Myocyte (in vitro differentiated cells): ENCODE results near the gene SERTAD2. TPM values are rescaled to one million over a fixed set of nuclear protein-coding genes. Genes with fewer than 3 reads are reported as not detected.
A peak's percentile ranks its signal among the peaks of the same experiment; 100 is the strongest.

Experiments used
- DNase-seq: peaks from one replicate; pipeline ENCODE4 v3.0.0-alpha.2; 2012; ENCODE audit warnings: low read depth
- total RNA-seq: library from RNA; depleted of rRNA; stranded (reverse); fragments of >200 nt; gene quantifications from 2 replicates; pipeline ENCODE4 v1.2.3, GENCODE V29; 2014

Gene SERTAD2
- total RNA-seq, 1 donor from 2014 or later: 24.9 TPM

- no peak for DNase-seq
Observed at GRCh38 chr2:64629875-64630274, 23.8 kb downstream of the SERTAD2 start.

GRCh38 chr2:64629329-64629781 lies 24.4 kb downstream of the SERTAD2 start:
- DNase-seq: no peak

- DNase-seq: no peak
Observed at GRCh38 chr2:64627860-64628841, 25.6 kb downstream of the SERTAD2 start.

GRCh38 chr2:64626963-64627760 lies 26.6 kb downstream of the SERTAD2 start:
- DNase-seq: peak; percentile 74

GRCh38 chr2:64626146-64626809 lies 27.4 kb downstream of the SERTAD2 start:
- no peak for DNase-seq

- no peak for DNase-seq
Observed at GRCh38 chr2:64625299-64626145, 28.2 kb downstream of the SERTAD2 start.

- no peak for DNase-seq
Observed at GRCh38 chr2:64624862-64625261, 28.9 kb downstream of the SERTAD2 start.

- no peak for DNase-seq
Observed at GRCh38 chr2:64624108-64624610, 29.6 kb downstream of the SERTAD2 start.

- DNase-seq: no peak
Observed at GRCh38 chr2:64623242-64623850, 30.4 kb downstream of the SERTAD2 start.

GRCh38 chr2:64622443-64623241 lies 31.1 kb downstream of the SERTAD2 start:
- no peak for DNase-seq

GRCh38 chr2:64620661-64621060 lies 33.1 kb downstream of the SERTAD2 start:
- DNase-seq: no peak

GRCh38 chr2:64617631-64618151 lies 36.0 kb downstream of the SERTAD2 start:
- peak; percentile 44 for DNase-seq

GRCh38 chr2:64615844-64616536 lies 37.7 kb downstream of the SERTAD2 start:
- no peak for DNase-seq

GRCh38 chr2:64615192-64615763 lies 38.4 kb downstream of the SERTAD2 start:
- no peak for DNase-seq

- DNase-seq: no peak
Observed at GRCh38 chr2:64613276-64613675, 40.4 kb downstream of the SERTAD2 start.

- DNase-seq: no peak
Observed at GRCh38 chr2:64612575-64613195, 41.0 kb downstream of the SERTAD2 start.

- DNase-seq: no peak
Observed at GRCh38 chr2:64610316-64610855, 43.3 kb downstream of the SERTAD2 start.
